Suppressor macrophage treated with lipopolysaccharide for 1 hour (primary cell): ENCODE data around the gene PAF1.
A peak's percentile ranks its signal among the peaks of the same experiment; 100 is the strongest.
"Not testable (repeated sequence)": the region's sequence is repeated elsewhere in the genome, so short reads cannot be mapped to it uniquely, and the experiment has no call there.

Experiments used
- DNase-seq, 3 donors: peaks; one replicate each; pipeline ENCODE4 v3.0.0-alpha.2; 2020 to 2022

PAF1 gene

GRCh38 chr19:39381910-39382611 is 8.8 kb downstream of the PAF1 start:
- no peak for DNase-seq

DNA sequence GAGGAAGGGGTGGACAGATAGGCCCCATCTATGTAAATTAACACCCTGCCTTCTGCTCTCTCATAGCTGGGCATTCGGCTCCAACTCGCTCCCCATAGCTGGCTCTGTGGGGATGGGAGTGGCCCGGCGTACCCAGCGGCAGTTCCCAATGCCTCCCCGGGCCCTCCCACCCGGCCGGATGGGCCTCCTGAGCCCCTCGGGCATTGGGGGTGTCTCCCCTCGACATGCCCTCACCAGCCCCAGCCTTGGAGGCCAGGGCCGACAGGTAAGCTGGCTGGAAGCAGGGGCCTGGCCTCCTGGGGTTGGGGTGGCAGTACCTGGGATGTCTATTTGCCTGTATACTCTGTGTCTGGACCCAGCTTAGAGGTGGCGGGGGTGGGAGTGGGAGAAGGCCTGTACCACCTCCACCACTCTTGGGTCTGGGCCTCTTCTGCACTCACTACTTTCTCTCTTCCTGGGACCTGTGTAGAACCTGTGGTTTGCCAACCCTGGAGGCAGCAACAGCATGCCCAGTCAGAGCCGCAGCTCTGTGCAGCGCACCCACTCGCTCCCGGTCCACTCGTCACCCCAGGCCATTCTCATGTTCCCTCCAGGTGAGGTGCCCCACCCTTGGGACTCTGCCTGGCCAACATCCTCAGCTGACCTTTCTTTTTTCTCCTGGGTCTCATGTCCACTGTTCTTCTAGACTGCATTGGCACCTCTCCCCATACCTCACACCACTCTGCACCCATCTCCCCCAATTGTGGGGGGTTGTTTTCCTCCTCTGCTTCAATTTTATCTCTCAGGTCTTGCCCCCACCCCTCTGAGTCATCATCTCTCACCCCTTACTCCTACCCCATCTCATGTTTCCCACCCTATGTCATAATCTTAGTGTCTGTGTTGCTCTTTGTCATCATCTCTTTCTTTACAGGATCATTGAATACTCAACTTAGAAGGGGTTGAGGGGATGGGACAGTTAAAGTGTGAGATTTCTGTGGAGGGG is 10.1 kb downstream of the PAF1 start:
- no peak for DNase-seq

DNA sequence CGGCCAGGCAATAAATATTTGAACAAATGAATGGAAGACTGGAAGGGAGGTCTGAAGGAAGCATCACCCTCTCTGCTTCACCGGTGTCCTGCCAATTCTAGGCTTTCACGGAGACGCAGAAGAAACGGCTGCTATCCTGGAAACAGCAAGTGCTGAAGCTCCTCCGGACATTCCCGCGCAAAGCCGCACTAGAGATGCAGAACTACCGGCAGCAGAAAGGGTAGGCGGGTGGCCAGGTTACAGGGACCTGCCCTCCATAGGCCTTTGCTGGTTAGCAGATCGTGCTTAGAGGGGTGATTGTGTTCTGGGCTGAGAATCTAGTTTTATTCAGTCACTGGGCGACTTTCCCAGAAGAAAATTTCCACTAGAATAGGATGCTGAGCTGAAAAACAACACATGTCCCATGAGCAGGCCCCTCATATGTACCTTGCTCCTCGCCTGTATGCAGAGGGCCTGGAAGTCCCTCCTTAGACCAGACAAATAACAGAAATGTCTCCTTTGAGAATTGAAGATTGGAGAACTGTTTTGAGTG is 11.0 kb downstream of the PAF1 start:
- no peak for DNase-seq

- DNase-seq = not testable (repeated sequence)
Measured at GRCh38 chr19:39379366-39379765, 11.5 kb downstream of the PAF1 start.

DNA sequence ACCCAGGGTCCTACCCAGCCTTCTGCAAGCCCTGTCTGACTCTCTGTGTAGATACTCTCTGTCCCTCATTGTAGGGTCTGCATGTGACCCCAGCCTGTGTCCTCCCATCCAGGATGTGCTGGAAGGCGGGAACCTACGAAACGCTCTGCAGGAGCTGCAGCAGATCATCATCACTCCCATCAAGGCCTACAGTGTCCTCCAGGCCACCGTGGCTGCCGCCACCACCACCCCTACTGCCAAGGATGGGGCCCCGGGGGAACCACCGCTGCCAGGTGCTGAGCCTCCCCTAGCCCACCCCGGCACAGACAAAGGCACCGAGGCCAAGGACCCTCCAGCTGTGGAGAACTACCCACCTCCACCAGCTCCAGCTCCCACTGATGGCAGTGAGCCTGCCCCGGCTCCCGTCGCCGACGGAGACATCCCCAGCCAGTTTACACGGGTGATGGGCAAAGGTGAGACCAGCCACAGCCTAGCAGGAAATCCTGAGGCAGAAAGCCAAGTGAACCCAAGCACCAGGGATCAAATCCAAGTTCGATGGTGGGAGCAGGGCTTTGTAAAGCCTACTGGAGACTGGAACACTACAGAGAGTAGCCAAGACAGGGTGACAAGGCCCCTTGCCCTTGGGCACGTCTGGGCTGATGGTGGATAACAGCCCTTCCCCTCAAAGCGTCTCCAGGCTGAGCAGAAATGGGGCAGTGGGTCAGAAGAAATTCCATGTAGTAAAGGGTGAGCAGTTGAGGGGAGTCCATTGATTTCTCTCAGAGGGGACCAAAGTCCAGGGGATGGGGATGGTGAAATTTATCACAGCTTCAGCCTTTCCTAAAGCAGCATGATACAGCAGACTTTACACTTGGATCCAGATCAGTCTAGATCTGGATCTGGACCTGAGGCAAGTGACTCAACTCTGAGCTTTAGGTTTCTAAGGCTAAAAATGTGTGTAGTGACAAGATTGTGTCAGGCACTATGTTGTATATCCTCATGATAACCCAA is 13.2 kb downstream of the PAF1 start:
- no peak for DNase-seq

DNA sequence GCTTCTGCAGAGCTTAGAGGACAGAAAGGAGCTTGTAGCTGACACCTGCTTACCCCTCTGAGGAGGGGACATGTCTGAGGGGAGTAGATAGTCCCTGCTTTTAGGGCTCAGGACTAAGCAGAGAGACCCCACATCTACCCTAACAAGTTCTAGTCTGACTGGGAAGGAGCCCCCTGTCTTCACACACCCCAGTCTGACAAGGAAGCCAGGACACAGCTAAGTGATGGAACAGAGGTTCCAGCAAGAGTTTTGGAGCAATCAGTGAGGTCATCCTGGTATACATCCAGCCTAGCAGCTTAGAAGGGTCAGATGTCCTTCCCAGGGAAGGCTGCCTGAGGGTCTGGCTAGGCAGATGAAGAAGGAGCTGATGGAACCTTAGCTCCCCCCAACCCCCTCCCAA is 15.0 kb downstream of the PAF1 start:
- DNase-seq = no peak

DNA sequence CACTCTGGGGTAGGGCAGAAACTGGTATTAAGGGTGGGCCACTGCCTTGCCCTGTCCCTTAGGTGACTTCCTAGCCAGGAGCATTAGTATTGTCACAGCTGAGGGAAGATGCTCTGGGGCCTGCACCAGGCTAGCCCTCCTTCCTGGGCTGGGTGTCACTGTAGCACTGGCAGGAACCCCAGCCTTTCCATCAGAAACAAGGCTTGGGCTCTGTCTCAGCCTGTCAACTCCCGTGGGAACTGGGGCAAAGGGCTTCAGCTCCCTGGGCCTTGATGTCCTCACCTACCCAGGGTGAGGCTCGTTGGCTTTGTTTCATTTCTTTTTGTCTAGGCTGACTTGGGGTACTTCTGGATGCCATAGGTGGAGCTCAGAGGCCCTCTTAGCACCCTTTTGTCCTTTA is 18.0 kb downstream of the PAF1 start:
- DNase-seq = no peak

- no peak for DNase-seq
Measured at GRCh38 chr19:39372047-39372802, 18.7 kb downstream of the PAF1 start.

- no peak for DNase-seq
Measured at GRCh38 chr19:39370735-39371134, 20.2 kb downstream of the PAF1 start.

DNA sequence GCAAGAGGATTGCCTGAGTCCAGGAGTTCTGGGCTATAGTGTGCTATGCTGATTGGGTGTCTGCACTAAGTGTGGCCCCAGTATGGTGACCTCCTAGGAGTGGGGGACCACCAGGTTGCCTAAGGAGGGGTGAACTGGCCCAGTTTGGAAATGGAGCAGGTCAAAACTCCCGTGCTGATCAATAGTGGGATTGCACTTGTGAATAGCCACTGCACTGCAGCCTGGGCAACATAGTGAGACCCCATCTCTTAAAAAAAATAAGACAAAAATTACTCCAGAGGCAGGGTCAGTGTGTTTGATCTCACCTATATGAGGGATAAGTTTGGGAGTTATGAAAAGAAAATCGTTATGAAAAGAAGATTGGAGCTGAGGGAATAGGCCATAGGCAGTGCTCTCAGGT is 21.7 kb downstream of the PAF1 start:
- no peak for DNase-seq

GRCh38 chr19:39365531-39365930 is 25.4 kb downstream of the PAF1 start:
- no peak for DNase-seq

DNA sequence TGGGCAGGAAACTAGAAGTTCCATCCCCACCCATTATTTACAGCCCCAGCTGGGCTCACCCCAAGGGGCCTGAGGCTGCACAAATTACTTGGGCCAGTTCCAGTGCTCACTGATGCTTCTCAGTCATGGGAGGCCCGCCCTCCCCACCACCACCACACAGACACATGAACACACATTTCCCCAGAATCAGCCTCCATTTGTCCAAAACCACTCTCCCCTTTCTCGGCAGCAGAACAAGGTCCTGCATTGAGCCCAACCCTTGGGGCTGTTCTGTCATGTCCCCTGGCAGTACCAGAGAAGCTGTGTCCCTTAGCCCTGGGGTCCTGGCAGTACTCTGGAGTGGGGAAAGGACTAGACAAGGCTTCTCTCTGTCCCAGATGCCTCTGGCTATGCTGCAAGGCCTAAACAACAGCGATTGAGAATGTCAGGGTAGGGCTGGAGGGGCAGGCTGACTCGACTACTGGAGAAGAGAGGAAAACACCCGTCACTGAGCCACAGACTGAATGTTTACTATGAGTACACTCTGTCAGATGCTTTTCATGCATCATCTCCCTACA is 26.9 kb downstream of the PAF1 start:
- DNase-seq = no peak

- peak; percentile 14 to 42 (median 42) for DNase-seq
Measured at GRCh38 chr19:39362682-39363657, 27.9 kb downstream of the PAF1 start.

GRCh38 chr19:39360599-39360998 is 30.3 kb downstream of the PAF1 start:
- no peak for DNase-seq

- no peak for DNase-seq
Measured at GRCh38 chr19:39359026-39359425, 31.9 kb downstream of the PAF1 start.

DNA sequence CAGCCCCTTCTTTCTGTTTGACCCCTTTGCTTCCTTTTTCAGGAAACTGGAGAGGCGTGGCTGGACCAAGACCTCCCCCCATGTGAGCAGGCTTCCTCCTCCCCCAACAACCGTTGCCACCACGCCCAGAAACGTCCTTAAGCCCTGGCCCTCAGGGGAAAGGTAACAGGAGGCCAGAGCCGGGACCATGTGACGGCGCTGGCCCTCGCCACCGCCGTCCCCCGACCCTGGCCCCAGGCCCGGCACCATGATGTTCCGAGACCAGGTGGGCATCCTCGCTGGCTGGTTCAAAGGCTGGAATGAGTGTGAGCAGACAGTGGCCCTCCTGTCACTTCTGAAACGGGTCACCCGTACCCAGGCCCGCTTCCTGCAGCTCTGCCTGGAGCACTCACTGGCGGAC is 34.3 kb downstream of the PAF1 start:
- DNase-seq = no peak

DNA sequence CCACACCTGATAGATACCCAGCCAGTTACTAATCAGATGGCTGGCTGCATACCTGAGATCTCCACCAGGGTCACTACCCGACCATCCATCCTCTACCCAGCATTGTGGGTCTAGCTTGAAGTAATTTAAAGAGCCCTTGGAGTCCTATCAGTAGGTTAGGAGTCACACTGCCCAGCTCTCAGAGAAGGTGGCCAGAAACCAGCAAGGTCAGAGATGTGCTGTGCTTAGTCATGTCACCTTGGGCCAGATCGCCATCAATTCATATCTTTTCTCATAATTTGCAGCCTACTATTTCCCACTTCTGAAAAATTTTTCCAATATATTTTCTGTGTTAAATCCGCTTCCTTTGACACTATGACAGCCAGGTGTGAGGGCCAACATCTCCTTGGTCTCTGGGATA is 34.8 kb downstream of the PAF1 start:
- no peak for DNase-seq

DNA sequence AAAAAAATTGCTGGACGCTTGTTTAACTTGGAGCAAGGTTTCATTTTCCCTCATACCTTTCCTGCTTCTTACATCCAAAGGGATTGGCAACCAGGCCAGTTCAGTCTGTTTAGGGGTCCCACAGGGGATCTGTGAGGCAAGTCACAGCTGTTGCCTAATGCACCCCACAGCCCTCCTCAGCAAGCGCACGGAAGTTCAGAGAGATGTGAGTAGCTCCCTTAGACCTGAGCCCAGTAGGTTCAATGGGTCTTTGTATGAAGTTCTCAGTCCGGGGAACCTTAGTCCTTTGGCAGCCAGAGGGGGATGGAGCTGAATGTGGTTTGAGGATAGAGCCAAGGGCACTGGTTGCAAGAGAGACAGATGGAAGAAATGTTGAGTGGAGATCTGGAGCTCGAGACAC is 35.7 kb downstream of the PAF1 start:
- DNase-seq = no peak

DNA sequence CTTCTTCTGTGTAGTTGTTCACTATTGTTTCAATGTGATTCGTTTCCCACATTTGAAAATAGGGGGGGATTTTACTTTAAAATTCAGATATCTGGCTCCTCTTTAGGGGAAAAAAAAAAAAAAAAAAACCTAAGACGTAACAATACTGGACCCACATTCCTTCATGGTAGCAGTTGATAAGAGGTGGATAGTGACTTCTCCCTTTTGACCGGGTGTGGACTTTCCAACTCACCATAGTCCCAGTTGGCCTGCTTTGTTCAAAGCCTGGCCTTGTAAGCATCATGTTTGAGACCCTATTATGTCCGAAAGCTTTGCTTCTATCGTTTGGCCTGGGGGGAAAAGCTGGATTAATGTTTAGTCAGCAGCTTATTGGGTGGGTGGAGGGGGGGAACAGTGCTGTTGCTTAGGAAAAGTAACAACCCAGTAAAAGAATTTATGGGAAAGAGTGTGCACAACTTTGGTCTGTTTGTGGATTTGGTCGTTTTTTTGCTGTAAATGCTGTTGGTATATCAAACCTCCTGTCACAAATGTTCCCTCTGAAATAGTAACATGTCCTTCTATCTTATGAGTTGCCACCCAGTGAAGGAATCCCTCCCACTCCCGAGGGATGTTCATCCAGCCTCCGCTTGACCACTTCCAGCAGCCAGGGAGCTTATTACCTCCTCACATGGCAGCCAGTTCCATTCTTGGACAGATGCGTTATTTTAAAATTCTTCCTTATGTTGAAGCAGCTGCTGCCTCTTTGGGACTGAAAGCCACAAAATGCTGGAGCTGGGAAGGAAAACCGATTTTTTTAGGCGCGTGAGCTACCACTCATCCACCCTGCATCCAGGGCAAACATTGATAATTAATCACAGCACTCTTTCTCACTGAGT is 38.3 kb downstream of the PAF1 start:
- DNase-seq = no peak
